Measurements from ENCODE around the gene CDH11. TPM values are rescaled to one million over a fixed set of nuclear protein-coding genes. Genes with fewer than 3 reads are reported as not detected.

Gene CDH11
- total RNA-seq, 2 experiments from 2014 or later = not detected

GRCh38 chr16:65123396-65124211 lies 1.7 kb upstream of the CDH11 start:
- DNase-seq = no peak
- CTCF ChIA-PET = no interaction called here
- Mint-ChIP-seq H3K36me3 (ENCODE audit: low read depth) (no peaks in the 10 kb centered on the region), H3K27me3 (ENCODE audit: low read depth) (peaks cover 41% of the 10 kb centered on the region), H3K9me3 (no peaks in the 10 kb centered on the region), H3K4me1 (ENCODE audit: low read depth) (peaks cover 2% of the 10 kb centered on the region), H3K27ac (no peak overlapping the region), H3K4me3 (no peak overlapping the region)
- intact Hi-C loops (cut with micrococcal nuclease) = loop anchor here (10.0 kb wide), 1 partner anchor 201 kb away; no protein-coding TSS in a partner anchor

- intact Hi-C loops (cut with micrococcal nuclease) = loop anchor here (10.0 kb wide), 1 partner anchor 202 kb away; no protein-coding TSS in a partner anchor
- Mint-ChIP-seq H3K27me3 (ENCODE audit: low read depth) (peaks cover 46% of the 10 kb centered on the region), H3K4me1 (ENCODE audit: low read depth) (peaks cover 2% of the 10 kb centered on the region), H3K36me3 (ENCODE audit: low read depth) (no peaks in the 10 kb centered on the region), H3K4me3 (no peak overlapping the region), H3K9me3 (no peaks in the 10 kb centered on the region), H3K27ac (no peak overlapping the region)
- no peak for DNase-seq
- CTCF ChIA-PET = no interaction called here
Observed at GRCh38 chr16:65122724-65123395, 997 bp upstream of the CDH11 start.

DNA sequence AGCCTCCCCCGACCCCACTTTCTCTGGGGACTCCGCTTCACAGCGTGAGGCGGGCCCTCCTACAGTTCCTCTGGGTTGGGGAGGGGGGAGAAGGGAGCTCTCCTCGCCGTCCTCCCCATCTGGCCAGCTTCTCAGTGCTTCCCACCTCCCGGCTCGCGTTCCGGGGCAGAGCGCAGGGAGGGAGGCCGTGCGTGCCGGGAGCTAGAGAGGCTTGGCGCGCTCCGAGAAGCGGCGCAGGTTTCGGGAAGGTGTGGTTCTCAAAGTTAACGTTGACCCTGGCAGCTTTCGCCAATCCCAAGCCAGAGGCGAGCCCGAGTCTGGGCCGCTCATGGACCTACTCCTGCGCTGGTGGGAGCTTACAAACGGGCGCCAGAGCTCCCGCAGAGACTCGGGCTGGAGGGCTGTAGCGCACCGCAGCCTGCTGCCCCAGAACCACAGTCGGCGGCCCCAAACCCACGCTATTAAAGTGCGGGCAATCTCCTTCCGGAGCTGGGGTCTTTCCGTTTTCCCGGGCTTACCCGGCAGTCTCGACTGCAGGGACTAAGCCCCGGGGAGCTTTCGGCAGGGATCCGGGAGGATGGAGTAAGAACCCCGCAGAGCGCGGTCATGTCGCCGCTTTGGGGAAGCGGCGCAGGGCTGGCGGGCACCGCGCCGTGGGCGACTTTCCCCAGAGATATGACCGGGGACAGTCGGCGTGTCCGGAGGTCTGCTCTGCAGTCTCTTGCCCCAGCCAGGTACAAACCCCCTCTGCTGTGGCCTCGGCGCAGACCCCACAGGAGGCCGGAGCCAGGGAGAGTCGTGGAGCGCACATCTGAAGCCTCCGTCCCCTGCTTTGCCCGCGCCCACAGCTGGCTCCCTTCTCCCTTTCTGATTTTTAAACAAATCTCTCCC lies 787 bp downstream of the CDH11 start:
- peaks cover 50% of the 10 kb centered on the region for H3K27me3 Mint-ChIP-seq (ENCODE audit: low read depth)
- no peak overlapping the region for H3K4me3 Mint-ChIP-seq
- peaks cover 2% of the 10 kb centered on the region for H3K4me1 Mint-ChIP-seq (ENCODE audit: low read depth)
- H3K9me3 Mint-ChIP-seq = no peaks in the 10 kb centered on the region
- intact Hi-C loops (cut with micrococcal nuclease) = loop anchor here (10.0 kb wide), 1 partner anchor 204 kb away; no protein-coding TSS in a partner anchor
- no peak overlapping the region for H3K27ac Mint-ChIP-seq
- CTCF ChIA-PET = no interaction called here
- DNase-seq = no peak
- no peaks in the 10 kb centered on the region for H3K36me3 Mint-ChIP-seq (ENCODE audit: low read depth)

DNA sequence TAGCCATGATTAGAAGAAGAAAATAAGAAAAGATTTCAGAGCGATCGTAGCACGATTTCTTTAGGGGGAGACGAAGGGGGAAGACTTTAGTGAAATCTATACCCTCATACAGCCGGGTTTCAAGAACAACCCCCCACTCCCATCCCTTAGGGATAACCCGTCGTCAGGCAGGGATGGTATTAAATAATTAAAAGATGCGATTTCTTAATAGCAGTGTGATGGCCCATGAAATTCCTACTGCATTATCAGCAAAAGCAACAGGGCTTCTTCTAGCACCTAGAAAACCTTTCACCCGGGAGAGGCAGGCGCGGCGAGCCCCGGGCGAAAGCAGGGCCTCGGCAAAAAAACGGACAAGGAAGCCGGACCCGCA lies 1.4 kb downstream of the CDH11 start:
- Mint-ChIP-seq H3K27ac (no peak overlapping the region), H3K27me3 (ENCODE audit: low read depth) (peaks cover 50% of the 10 kb centered on the region), H3K4me3 (no peak overlapping the region), H3K9me3 (no peaks in the 10 kb centered on the region), H3K4me1 (ENCODE audit: low read depth) (peaks cover 2% of the 10 kb centered on the region), H3K36me3 (ENCODE audit: low read depth) (no peaks in the 10 kb centered on the region)
- CTCF ChIA-PET = no interaction called here
- no peak for DNase-seq
- intact Hi-C loops (cut with micrococcal nuclease) = loop anchor here (10.0 kb wide), 1 partner anchor 204 kb away; no protein-coding TSS in a partner anchor

DNA sequence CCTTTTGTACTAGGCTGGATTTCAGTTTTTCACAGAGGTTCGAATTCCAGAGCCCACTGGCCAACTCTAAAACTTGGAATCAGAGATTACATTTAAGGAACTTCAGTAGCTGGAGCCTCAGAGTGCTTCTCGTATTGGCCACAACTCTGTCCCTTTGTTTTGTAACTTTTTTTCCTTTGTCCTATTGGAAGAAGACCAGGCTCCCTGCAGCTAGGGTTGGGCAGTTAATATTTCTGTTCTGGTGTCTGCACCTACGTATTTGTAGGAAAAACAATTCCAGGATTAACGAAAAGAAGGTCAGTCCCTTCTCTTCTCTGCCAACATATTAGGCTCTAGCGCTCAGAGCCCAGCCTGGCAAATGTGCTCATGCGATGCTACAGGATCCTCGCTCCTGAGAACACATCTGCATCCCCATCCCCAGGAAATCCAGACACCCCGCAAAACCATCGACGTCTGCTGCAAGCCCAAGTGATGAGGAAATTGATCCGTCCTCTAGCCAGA lies 1.9 kb downstream of the CDH11 start:
- no peak for DNase-seq
- Mint-ChIP-seq H3K27ac (no peak overlapping the region), H3K9me3 (no peaks in the 10 kb centered on the region), H3K36me3 (ENCODE audit: low read depth) (no peaks in the 10 kb centered on the region), H3K27me3 (ENCODE audit: low read depth) (peaks cover 50% of the 10 kb centered on the region), H3K4me3 (no peak overlapping the region), H3K4me1 (ENCODE audit: low read depth) (peaks cover 2% of the 10 kb centered on the region)
- intact Hi-C loops (cut with micrococcal nuclease) = loop anchor here (5.0 to 10.0 kb wide), 2 partner anchors 205 to 1033 kb away; no protein-coding TSS in a partner anchor
- CTCF ChIA-PET = no interaction called here

DNA sequence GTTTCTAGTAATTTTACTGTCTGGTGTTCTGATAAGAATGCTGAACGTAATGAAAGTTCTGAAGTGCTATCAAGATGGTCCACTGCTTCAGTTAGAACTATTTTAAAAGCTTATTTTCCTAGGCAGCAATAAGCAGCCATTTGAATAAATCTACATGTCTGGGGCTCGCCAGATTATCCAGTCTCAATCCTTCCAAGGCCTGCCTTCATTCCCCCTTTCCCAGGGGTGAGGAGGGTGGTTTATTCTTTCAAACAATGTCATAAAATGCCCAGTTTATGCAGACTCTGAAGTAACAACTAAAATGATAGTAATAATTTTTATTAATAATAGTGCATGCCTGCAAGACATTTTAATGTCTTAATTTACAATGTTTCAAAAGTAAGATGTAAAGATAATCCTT lies 2.4 kb downstream of the CDH11 start:
- Mint-ChIP-seq H3K36me3 (ENCODE audit: low read depth) (no peaks in the 10 kb centered on the region), H3K9me3 (no peaks in the 10 kb centered on the region), H3K4me1 (ENCODE audit: low read depth) (peaks cover 2% of the 10 kb centered on the region), H3K4me3 (no peak overlapping the region), H3K27me3 (ENCODE audit: low read depth) (peaks cover 46% of the 10 kb centered on the region), H3K27ac (no peak overlapping the region)
- CTCF ChIA-PET = no interaction called here
- no peak for DNase-seq
- intact Hi-C loops (cut with micrococcal nuclease) = loop anchor here (5.0 kb wide), 1 partner anchor 1032 kb away; no protein-coding TSS in a partner anchor

DNA sequence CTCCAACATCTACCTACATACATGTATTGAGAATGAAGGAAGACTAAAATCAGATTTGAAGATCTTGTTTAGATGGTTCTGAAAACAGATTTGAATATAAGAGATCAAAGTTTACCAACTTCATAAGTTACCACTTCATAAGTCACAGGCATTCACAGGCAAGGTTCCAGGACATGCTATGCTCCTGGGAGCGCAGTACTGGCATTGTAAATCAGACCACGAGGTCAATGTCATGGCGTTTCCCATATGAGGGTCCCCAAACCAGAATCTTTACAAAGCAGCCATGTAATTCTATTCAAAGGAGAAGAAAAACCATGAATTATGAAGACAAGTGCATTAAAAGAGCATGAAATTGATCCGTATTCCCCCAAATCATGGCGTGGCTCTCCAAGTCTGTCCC lies 3.0 kb downstream of the CDH11 start:
- Mint-ChIP-seq H3K36me3 (ENCODE audit: low read depth) (no peaks in the 10 kb centered on the region), H3K27me3 (ENCODE audit: low read depth) (peaks cover 40% of the 10 kb centered on the region), H3K4me3 (no peak overlapping the region), H3K4me1 (ENCODE audit: low read depth) (peaks cover 2% of the 10 kb centered on the region), H3K9me3 (no peaks in the 10 kb centered on the region), H3K27ac (no peak overlapping the region)
- CTCF ChIA-PET = no interaction called here
- intact Hi-C loops (cut with micrococcal nuclease) = loop anchor here (5.0 kb wide), 1 partner anchor 1032 kb away; no protein-coding TSS in a partner anchor
- DNase-seq = no peak

- Mint-ChIP-seq H3K27ac (no peak overlapping the region), H3K27me3 (ENCODE audit: low read depth) (peaks cover 33% of the 10 kb centered on the region), H3K4me1 (ENCODE audit: low read depth) (peaks cover 2% of the 10 kb centered on the region), H3K9me3 (no peaks in the 10 kb centered on the region), H3K36me3 (ENCODE audit: low read depth) (no peaks in the 10 kb centered on the region), H3K4me3 (no peak overlapping the region)
- intact Hi-C loops (cut with micrococcal nuclease) = loop anchor here (5.0 kb wide), 1 partner anchor 1031 kb away; no protein-coding TSS in a partner anchor
- CTCF ChIA-PET = interaction anchor here (1.1 kb wide), 1 partner anchor 1757 kb away, joined by 3 read pairs; no protein-coding TSS in a partner anchor
- peak; percentile 68 for DNase-seq
Observed at GRCh38 chr16:65117811-65118448, 3.9 kb downstream of the CDH11 start.

DNA sequence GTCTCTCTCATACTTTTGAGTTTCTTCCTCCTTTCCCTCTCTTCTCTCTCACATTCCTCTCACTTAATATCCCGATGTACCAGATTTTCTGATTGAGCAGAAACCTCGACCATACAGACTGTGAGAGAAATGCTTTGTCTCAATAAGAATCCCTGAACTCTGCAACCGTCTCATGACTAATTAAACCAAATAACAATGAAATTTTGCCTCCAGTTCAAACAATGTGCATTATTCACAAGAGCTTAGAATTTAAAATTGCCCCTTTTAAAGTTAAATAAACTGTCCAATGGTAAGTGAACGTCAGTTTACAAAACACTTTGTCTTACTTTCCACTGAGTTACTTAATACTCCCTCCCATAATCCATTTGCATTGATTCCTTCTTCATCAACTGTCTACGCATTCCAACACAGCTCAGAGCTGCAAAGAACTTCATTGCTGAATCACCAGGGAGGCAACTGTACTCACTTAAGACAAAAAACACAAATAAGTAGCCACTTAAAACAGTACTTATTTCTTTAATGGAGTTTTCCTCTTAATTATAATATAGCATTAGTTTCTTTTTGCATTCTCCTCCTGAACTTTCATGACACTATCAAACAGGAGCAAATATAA lies 4.9 kb downstream of the CDH11 start:
- no peaks in the 10 kb centered on the region for H3K36me3 Mint-ChIP-seq (ENCODE audit: low read depth)
- DNase-seq = no peak
- no peak overlapping the region for H3K4me3 Mint-ChIP-seq
- no peak overlapping the region for H3K27ac Mint-ChIP-seq
- H3K27me3 Mint-ChIP-seq (ENCODE audit: low read depth) = peaks cover 28% of the 10 kb centered on the region
- no peaks in the 10 kb centered on the region for H3K9me3 Mint-ChIP-seq
- intact Hi-C loops (cut with micrococcal nuclease) = loop anchor here (5.0 kb wide), 1 partner anchor 1030 kb away; no protein-coding TSS in a partner anchor
- CTCF ChIA-PET = interaction anchor here (1.1 kb wide), 1 partner anchor 1756 kb away, joined by 3 read pairs; no protein-coding TSS in a partner anchor
- peaks cover 2% of the 10 kb centered on the region for H3K4me1 Mint-ChIP-seq (ENCODE audit: low read depth)

GRCh38 chr16:65116216-65116615 lies 5.6 kb downstream of the CDH11 start:
- CTCF ChIA-PET = interaction anchor here (0.6 kb wide), 1 partner anchor 194 kb away, joined by 3 read pairs; no protein-coding TSS in a partner anchor
- intact Hi-C loops (cut with micrococcal nuclease) = loop anchor here (5.0 kb wide), 1 partner anchor 1029 kb away; no protein-coding TSS in a partner anchor
- H3K27ac Mint-ChIP-seq = no peak overlapping the region
- H3K36me3 Mint-ChIP-seq (ENCODE audit: low read depth) = no peaks in the 10 kb centered on the region
- H3K4me1 Mint-ChIP-seq (ENCODE audit: low read depth) = no peaks in the 10 kb centered on the region
- H3K27me3 Mint-ChIP-seq (ENCODE audit: low read depth) = peaks cover 24% of the 10 kb centered on the region
- no peak for DNase-seq
- no peaks in the 10 kb centered on the region for H3K9me3 Mint-ChIP-seq
- H3K4me3 Mint-ChIP-seq = no peak overlapping the region

- Mint-ChIP-seq H3K4me3 (no peak overlapping the region), H3K36me3 (ENCODE audit: low read depth) (no peaks in the 10 kb centered on the region), H3K9me3 (no peaks in the 10 kb centered on the region), H3K27ac (no peak overlapping the region), H3K27me3 (ENCODE audit: low read depth) (peaks cover 17% of the 10 kb centered on the region), H3K4me1 (ENCODE audit: low read depth) (no peaks in the 10 kb centered on the region)
- no peak for DNase-seq
- CTCF ChIA-PET = no interaction called here
- intact Hi-C loops (cut with micrococcal nuclease) = no loop called here
Observed at GRCh38 chr16:65114527-65114926, 7.3 kb downstream of the CDH11 start.

Measured in activated naive CD4-positive, alpha-beta T cell treated with anti-CD3 and anti-CD28 coated beads for 36 hours (primary cell).